GM12892 (cell line): ENCODE measurements around the gene TMEM62.

Experiments used
- POLR2A ChIP-seq: IDR thresholded peaks from 2 replicates; pipeline ENCODE4 v1.6.1; 2011; ENCODE audit warnings: low read depth, low read length, control low read depth
- POLR2AphosphoS5 ChIP-seq: IDR thresholded peaks from 2 replicates; pipeline ENCODE4 v1.6.1; 2011; ENCODE audit warnings: low read depth, low read length, control low read depth
- TAF1 ChIP-seq: IDR thresholded peaks from 2 replicates; pipeline ENCODE4 v1.6.1; 2011; ENCODE audit warnings: low read depth, mild to moderate bottlenecking, control low read depth, low read length, borderline replicate concordance

DNA sequence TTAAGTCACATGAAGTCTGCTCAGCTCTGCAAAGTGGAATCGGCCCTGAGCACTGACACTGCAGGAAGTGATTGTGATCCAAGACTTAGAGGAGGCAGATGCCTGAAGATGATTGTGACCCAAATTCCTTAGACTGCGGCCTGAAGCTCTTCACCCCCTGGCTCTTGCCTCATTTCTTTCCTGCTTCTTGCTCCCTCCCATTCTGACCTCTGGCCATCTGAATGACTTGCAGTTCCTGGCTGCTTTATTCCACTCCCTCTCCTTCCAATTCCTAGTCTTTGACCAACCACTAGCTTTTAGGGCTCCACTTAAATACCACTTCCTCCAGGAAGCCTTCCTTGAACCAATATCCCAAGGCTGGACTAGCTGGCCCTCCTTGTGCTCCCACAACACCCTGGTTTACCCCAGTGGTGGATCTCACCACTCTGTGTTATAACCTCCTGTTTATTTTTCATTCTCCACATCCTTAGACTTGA, 97.3 kb downstream of the TMEM62 start:
- TF ChIP-seq TAF1: no peak
- no peak for TF ChIP-seq POLR2A
- no peak for TF ChIP-seq POLR2AphosphoS5
